Inferior parietal cortex (tissue), 1 donor: Measurements from ENCODE around the gene TTC9.
"Not testable (repeated sequence)": the region's sequence is repeated elsewhere in the genome, so short reads cannot be mapped to it uniquely, and the experiment has no call there.

ENCODE experiments used
- DNase-seq: peaks from one replicate; pipeline ENCODE4 v3.0.0-alpha.2; 2016; ENCODE audit errors: extremely low spot score

TTC9 gene

GRCh38 chr14:70680748-70681147 is 39.0 kb downstream of the TTC9 start:
- no peak for DNase-seq

GRCh38 chr14:70683983-70684382 is 42.3 kb downstream of the TTC9 start:
- DNase-seq: no peak

- peak; percentile 16 for DNase-seq
These were observed 43.9 kb downstream of the TTC9 start for GRCh38 chr14:70685474-70686197.

GRCh38 chr14:70692210-70692609 is 50.5 kb downstream of the TTC9 start:
- DNase-seq: no peak

GRCh38 chr14:70696026-70696425 is 54.3 kb downstream of the TTC9 start:
- no peak for DNase-seq

- no peak for DNase-seq
These were observed 56.0 kb downstream of the TTC9 start for GRCh38 chr14:70697701-70698100.

- no peak for DNase-seq
These were observed 56.6 kb downstream of the TTC9 start for GRCh38 chr14:70698288-70698687.

- DNase-seq: no peak
These were observed 57.9 kb downstream of the TTC9 start for GRCh38 chr14:70699646-70700045.

- no peak for DNase-seq
These were observed 59.4 kb downstream of the TTC9 start for GRCh38 chr14:70700955-70701585.

GRCh38 chr14:70701610-70702009 is 59.9 kb downstream of the TTC9 start:
- no peak for DNase-seq

GRCh38 chr14:70702161-70702560 is 60.4 kb downstream of the TTC9 start:
- no peak for DNase-seq

GRCh38 chr14:70703621-70704168 is 62.0 kb downstream of the TTC9 start:
- not testable (repeated sequence) for DNase-seq

- no peak for DNase-seq
These were observed 63.2 kb downstream of the TTC9 start for GRCh38 chr14:70704960-70705359.

GRCh38 chr14:70706177-70706576 is 64.5 kb downstream of the TTC9 start:
- no peak for DNase-seq

- DNase-seq: no peak
These were observed 65.7 kb downstream of the TTC9 start for GRCh38 chr14:70707138-70708038.

- no peak for DNase-seq
These were observed 67.2 kb downstream of the TTC9 start for GRCh38 chr14:70708717-70709570.

- no peak for DNase-seq
These were observed 68.1 kb downstream of the TTC9 start for GRCh38 chr14:70709726-70710382.

- DNase-seq: no peak
These were observed 69.7 kb downstream of the TTC9 start for GRCh38 chr14:70711451-70711850.

- DNase-seq: no peak
These were observed 71.4 kb downstream of the TTC9 start for GRCh38 chr14:70713096-70713495.

GRCh38 chr14:70713511-70713916 is 71.8 kb downstream of the TTC9 start:
- no peak for DNase-seq
